HEK293 (cell line): Measurements from ENCODE around the gene GPR3.

Source experiments
- GLI4 ChIP-seq: fragments of 450-650 bp; formaldehyde crosslinking; IDR thresholded peaks from 2 replicates; pipeline ENCODE4 v1.5.1; 2016; ENCODE audit warnings: missing biosample characterization, missing genetic modification characterization
- GLIS1 ChIP-seq: fragments of 450-650 bp; formaldehyde crosslinking; IDR thresholded peaks from 2 replicates; pipeline ENCODE4 v1.5.1; 2016; ENCODE audit warnings: missing biosample characterization, missing genetic modification characterization
- MEIS1 ChIP-seq: sonication (generic); formaldehyde crosslinking; IDR thresholded peaks from 2 replicates; pipeline ENCODE4 v1.8.1; 2022; ENCODE audit warnings: missing genetic modification reagents, mild to moderate bottlenecking, borderline replicate concordance
- SCRT1 ChIP-seq: fragments of 450-650 bp; formaldehyde crosslinking; IDR thresholded peaks from 2 replicates; pipeline ENCODE4 v1.5.1; 2016; ENCODE audit warnings: missing biosample characterization, missing genetic modification characterization, borderline replicate concordance
- SP3 ChIP-seq: fragments of 450-650 bp; formaldehyde crosslinking; IDR thresholded peaks from 2 replicates; pipeline ENCODE4 v1.5.1; 2016; ENCODE audit warnings: missing biosample characterization, missing genetic modification characterization
- SP7 ChIP-seq: fragments of 450-650 bp; formaldehyde crosslinking; IDR thresholded peaks from 2 replicates; pipeline ENCODE4 v1.5.1; 2016; ENCODE audit warnings: missing biosample characterization, missing genetic modification characterization
- WT1 ChIP-seq: fragments of 450-650 bp; formaldehyde crosslinking; IDR thresholded peaks from 2 replicates; pipeline ENCODE4 v1.5.1; 2016; ENCODE audit warnings: missing biosample characterization, missing genetic modification characterization
- ZBTB17 ChIP-seq: fragments of 450-650 bp; formaldehyde crosslinking; IDR thresholded peaks from 2 replicates; pipeline ENCODE4 v1.5.1; 2016; ENCODE audit warnings: missing biosample characterization, missing genetic modification characterization
- ZEB2 ChIP-seq: fragments of 450-650 bp; formaldehyde crosslinking; IDR thresholded peaks from 2 replicates; pipeline ENCODE4 v1.5.1; 2016; ENCODE audit warnings: missing biosample characterization, missing genetic modification characterization
- ZNF10 ChIP-seq: fragments of 450-650 bp; formaldehyde crosslinking; IDR thresholded peaks from 2 replicates; pipeline ENCODE4 v1.5.1; 2017; ENCODE audit warnings: missing biosample characterization, missing genetic modification characterization
- ZNF121 ChIP-seq: fragments of 450-650 bp; formaldehyde crosslinking; IDR thresholded peaks from 2 replicates; pipeline ENCODE4 v1.5.1; 2016; ENCODE audit warnings: missing biosample characterization, missing genetic modification characterization
- ZNF146 ChIP-seq: fragments of 450-650 bp; formaldehyde crosslinking; IDR thresholded peaks from 2 replicates; pipeline ENCODE4 v1.5.1; 2016; ENCODE audit warnings: missing biosample characterization, missing genetic modification characterization
- ZNF169 ChIP-seq: fragments of 450-650 bp; formaldehyde crosslinking; IDR thresholded peaks from 2 replicates; pipeline ENCODE4 v1.5.1; 2016; ENCODE audit warnings: missing biosample characterization, missing genetic modification characterization
- ZNF175 ChIP-seq: fragments of 450-650 bp; formaldehyde crosslinking; IDR thresholded peaks from 2 replicates; pipeline ENCODE4 v1.5.1; 2016; ENCODE audit warnings: missing biosample characterization, missing genetic modification characterization
- ZNF239 ChIP-seq: fragments of 450-650 bp; formaldehyde crosslinking; IDR thresholded peaks from 2 replicates; pipeline ENCODE4 v1.5.1; 2016; ENCODE audit warnings: missing biosample characterization, missing genetic modification characterization
- ZNF280C ChIP-seq: fragments of 450-650 bp; formaldehyde crosslinking; IDR thresholded peaks from 2 replicates; pipeline ENCODE4 v1.5.1; 2016; ENCODE audit warnings: missing biosample characterization, missing genetic modification characterization
- ZNF292 ChIP-seq: fragments of 450-650 bp; formaldehyde crosslinking; IDR thresholded peaks from 2 replicates; pipeline ENCODE4 v1.5.1; 2016; ENCODE audit warnings: low read depth, missing biosample characterization, missing genetic modification characterization, borderline replicate concordance
- ZNF354C ChIP-seq: fragments of 450-650 bp; formaldehyde crosslinking; IDR thresholded peaks from 2 replicates; pipeline ENCODE4 v1.5.1; 2016; ENCODE audit warnings: missing biosample characterization, missing genetic modification characterization, low read depth, borderline replicate concordance
- ZNF398 ChIP-seq: fragments of 450-650 bp; formaldehyde crosslinking; IDR thresholded peaks from 2 replicates; pipeline ENCODE4 v1.5.1; 2017; ENCODE audit warnings: missing biosample characterization, missing genetic modification characterization
- ZNF426 ChIP-seq: fragments of 450-650 bp; formaldehyde crosslinking; IDR thresholded peaks from 2 replicates; pipeline ENCODE4 v1.5.1; 2017; ENCODE audit warnings: missing biosample characterization, missing genetic modification characterization, mild to moderate bottlenecking, inconsistent platforms, moderate library complexity
- ZNF433 ChIP-seq: fragments of 450-650 bp; formaldehyde crosslinking; IDR thresholded peaks from 2 replicates; pipeline ENCODE4 v1.5.1; 2016; ENCODE audit warnings: missing biosample characterization, missing genetic modification characterization, low read depth
- ZNF449 ChIP-seq: fragments of 450-650 bp; formaldehyde crosslinking; IDR thresholded peaks from 2 replicates; pipeline ENCODE4 v1.5.1; 2017; ENCODE audit warnings: missing biosample characterization, mild to moderate bottlenecking, missing genetic modification characterization, moderate library complexity
- ZNF560 ChIP-seq: fragments of 450-650 bp; formaldehyde crosslinking; IDR thresholded peaks from 2 replicates; pipeline ENCODE4 v1.5.1; 2017; ENCODE audit warnings: missing biosample characterization, missing genetic modification characterization, borderline replicate concordance
- ZNF580 ChIP-seq: fragments of 450-650 bp; formaldehyde crosslinking; IDR thresholded peaks from 2 replicates; pipeline ENCODE4 v1.5.1; 2016; ENCODE audit warnings: missing biosample characterization, missing genetic modification characterization
- ZNF621 ChIP-seq: fragments of 450-650 bp; formaldehyde crosslinking; IDR thresholded peaks from 2 replicates; pipeline ENCODE4 v1.5.1; 2017; ENCODE audit warnings: missing biosample characterization, missing genetic modification characterization
- ZNF776 ChIP-seq: fragments of 450-650 bp; formaldehyde crosslinking; IDR thresholded peaks from 2 replicates; pipeline ENCODE4 v1.5.0; 2017; ENCODE audit warnings: missing biosample characterization, missing genetic modification characterization, borderline replicate concordance
- ZNF830 ChIP-seq: fragments of 450-650 bp; IDR thresholded peaks from 2 replicates; pipeline ENCODE4 v1.5.0; 2018; ENCODE audit warnings: missing biosample characterization, missing genetic modification characterization, low read depth, mild to moderate bottlenecking, moderate library complexity
- ZXDB ChIP-seq: fragments of 450-650 bp; formaldehyde crosslinking; IDR thresholded peaks from 2 replicates; pipeline ENCODE4 v1.5.1; 2016; ENCODE audit warnings: missing biosample characterization, missing genetic modification characterization
- TF ChIP-seq, protein P1 (sequence below): fragments of 450-650 bp; formaldehyde crosslinking; IDR thresholded peaks from 2 replicates; pipeline ENCODE4 v1.5.1; 2016; ENCODE audit warnings: missing biosample characterization, missing genetic modification characterization
- TF ChIP-seq, protein P2 (sequence below): fragments of 450-650 bp; formaldehyde crosslinking; IDR thresholded peaks from 2 replicates; pipeline ENCODE4 v1.5.1; 2016; ENCODE audit warnings: missing biosample characterization, missing genetic modification characterization, borderline replicate concordance

Gene GPR3

GRCh38 chr1:27392096-27392777 is at the start of gene GPR3 (continued):
- TF ChIP-seq ZNF776 (tag by site-specific recombination) (no peak), WT1 (tag by site-specific recombination) (no peak), ZNF169 (tag by site-specific recombination) (no peak; the same call in 1 of the 2 replicates), ZNF433 (no peak), ZNF146 (tag by site-specific recombination) (no peak), SCRT1 (tag by site-specific recombination) (no peak), ZNF280C (no peak), ZNF580 (tag by site-specific recombination) (no peak), ZNF121 (tag by site-specific recombination) (no peak), ZNF239 (no peak), ZNF560 (tag by site-specific recombination) (no peak), MEIS1 (CRISPR knock-in tag) (no peak), GLI4 (tag by site-specific recombination) (no peak), ZNF398 (no peak; the same call in 1 of the 2 replicates), ZNF292 (tag by site-specific recombination) (no peak), ZXDB (tag by site-specific recombination) (0 out of 2 replicates have a peak, but pooled peaks have one; percentile 16), ZNF449 (tag by site-specific recombination) (peak; percentile 77), ZBTB17 (tag by site-specific recombination) (no peak), ZNF621 (no peak), ZEB2 (tag by site-specific recombination) (peak; percentile 52; the same call in 1 of the 2 replicates), GLIS1 (tag by site-specific recombination) (peak; percentile 3; the same call in 1 of the 2 replicates), ZNF354C (no peak), SP3 (peak; percentile 76), ZNF10 (tag by site-specific recombination) (no peak), ZNF426 (tag by site-specific recombination) (no peak), SP7 (peak; percentile 50; the same call in 1 of the 2 replicates), ZNF175 (tag by site-specific recombination) (no peak), ZNF830 (tag by site-specific recombination) (no peak)
- TF ChIP-seq, protein P1, sequence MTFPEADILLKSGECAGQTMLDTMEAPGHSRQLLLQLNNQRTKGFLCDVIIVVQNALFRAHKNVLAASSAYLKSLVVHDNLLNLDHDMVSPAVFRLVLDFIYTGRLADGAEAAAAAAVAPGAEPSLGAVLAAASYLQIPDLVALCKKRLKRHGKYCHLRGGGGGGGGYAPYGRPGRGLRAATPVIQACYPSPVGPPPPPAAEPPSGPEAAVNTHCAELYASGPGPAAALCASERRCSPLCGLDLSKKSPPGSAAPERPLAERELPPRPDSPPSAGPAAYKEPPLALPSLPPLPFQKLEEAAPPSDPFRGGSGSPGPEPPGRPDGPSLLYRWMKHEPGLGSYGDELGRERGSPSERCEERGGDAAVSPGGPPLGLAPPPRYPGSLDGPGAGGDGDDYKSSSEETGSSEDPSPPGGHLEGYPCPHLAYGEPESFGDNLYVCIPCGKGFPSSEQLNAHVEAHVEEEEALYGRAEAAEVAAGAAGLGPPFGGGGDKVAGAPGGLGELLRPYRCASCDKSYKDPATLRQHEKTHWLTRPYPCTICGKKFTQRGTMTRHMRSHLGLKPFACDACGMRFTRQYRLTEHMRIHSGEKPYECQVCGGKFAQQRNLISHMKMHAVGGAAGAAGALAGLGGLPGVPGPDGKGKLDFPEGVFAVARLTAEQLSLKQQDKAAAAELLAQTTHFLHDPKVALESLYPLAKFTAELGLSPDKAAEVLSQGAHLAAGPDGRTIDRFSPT (tag by site-specific recombination), result no peak
- TF ChIP-seq, protein P2, sequence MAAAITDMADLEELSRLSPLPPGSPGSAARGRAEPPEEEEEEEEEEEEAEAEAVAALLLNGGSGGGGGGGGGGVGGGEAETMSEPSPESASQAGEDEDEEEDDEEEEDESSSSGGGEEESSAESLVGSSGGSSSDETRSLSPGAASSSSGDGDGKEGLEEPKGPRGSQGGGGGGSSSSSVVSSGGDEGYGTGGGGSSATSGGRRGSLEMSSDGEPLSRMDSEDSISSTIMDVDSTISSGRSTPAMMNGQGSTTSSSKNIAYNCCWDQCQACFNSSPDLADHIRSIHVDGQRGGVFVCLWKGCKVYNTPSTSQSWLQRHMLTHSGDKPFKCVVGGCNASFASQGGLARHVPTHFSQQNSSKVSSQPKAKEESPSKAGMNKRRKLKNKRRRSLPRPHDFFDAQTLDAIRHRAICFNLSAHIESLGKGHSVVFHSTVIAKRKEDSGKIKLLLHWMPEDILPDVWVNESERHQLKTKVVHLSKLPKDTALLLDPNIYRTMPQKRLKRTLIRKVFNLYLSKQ (tag by site-specific recombination), result no peak
